Measurements from ENCODE around the gene DGKQ.
"Not testable (repeated sequence)": the region's sequence is repeated elsewhere in the genome, so short reads cannot be mapped to it uniquely, and the experiment has no call there.

DNA sequence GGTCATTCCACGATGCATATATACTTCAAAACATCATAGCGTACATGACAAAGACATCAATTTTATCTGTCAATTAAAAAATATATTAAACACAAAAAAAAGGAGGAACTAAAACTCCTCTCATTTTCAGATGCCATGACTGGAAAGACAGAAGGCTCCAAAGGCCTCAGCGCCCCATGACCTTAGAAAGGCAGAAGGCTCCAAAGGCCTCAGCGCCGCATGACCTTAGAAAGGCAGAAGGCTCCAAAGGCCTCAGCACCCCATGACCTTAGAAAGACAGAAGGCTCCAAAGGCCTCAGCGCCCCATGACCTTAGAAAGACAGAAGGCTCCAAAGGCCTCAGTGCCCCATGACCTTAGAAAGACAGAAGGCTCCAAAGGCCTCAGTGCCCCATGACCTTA is 54.8 kb downstream of the DGKQ start:
- TF ChIP-seq, protein P1, sequence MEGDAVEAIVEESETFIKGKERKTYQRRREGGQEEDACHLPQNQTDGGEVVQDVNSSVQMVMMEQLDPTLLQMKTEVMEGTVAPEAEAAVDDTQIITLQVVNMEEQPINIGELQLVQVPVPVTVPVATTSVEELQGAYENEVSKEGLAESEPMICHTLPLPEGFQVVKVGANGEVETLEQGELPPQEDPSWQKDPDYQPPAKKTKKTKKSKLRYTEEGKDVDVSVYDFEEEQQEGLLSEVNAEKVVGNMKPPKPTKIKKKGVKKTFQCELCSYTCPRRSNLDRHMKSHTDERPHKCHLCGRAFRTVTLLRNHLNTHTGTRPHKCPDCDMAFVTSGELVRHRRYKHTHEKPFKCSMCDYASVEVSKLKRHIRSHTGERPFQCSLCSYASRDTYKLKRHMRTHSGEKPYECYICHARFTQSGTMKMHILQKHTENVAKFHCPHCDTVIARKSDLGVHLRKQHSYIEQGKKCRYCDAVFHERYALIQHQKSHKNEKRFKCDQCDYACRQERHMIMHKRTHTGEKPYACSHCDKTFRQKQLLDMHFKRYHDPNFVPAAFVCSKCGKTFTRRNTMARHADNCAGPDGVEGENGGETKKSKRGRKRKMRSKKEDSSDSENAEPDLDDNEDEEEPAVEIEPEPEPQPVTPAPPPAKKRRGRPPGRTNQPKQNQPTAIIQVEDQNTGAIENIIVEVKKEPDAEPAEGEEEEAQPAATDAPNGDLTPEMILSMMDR (conservative IDR thresholded peaks at IDR 0.05; ENCODE audit: low read depth, low read length) = not testable (repeated sequence)
- TF ChIP-seq EZH2 (IDR thresholded peaks at IDR 0.05; ENCODE audit: low read length, unreplicated experiment); EZH2phosphoT487 (IDR thresholded peaks at IDR 0.05; ENCODE audit: borderline replicate concordance, low read length): not testable (repeated sequence)

Data from PC-3 (cell line).